Stimulated activated CD4-positive, alpha-beta T cell treated with anti-CD3 and anti-CD28 coated beads, Interleukin-1b, Interleukin-23, amount 100 ng/mL, for 48 hours (primary cell): ENCODE data around the gene SMIM35.
"Not testable (repeated sequence)": the region's sequence is repeated elsewhere in the genome, so short reads cannot be mapped to it uniquely, and the experiment has no call there.

ENCODE experiments used
- DNase-seq: peaks from one replicate; pipeline ENCODE4 v3.0.0-alpha.2; 2020

The SMIM35 gene

DNA sequence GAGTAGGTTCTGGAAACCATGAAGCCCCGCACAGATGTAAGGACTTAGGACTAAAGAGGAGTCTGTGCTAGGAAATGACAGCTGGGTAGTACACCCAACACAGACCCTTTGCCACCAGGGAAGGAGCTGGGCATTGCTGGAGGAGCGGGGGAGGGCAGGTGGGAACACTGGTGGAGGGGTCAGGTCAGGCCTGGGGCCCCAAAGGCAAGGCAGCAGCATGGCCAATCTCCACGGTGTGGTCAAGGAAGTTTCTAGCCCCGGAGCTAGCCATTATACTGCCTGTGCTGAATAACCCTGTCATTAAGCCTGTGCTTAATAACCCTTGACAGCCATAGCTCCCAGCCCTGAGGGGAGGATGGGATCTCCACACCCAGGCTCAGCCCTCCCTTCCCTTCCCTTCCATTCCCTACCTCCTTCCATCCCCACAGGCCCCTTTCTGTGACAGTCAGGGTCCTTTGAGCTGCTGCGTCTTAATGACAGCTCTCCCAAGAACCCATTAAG is 7.8 kb downstream of the SMIM35 start:
- DNase-seq = no peak

- no peak for DNase-seq
Observed at GRCh38 chr11:118076754-118077281, 9.9 kb downstream of the SMIM35 start, which contains the start of gene TMPRSS4. TSS of gene TMPRSS4 (plus strand) at chr11:118077078. CDS start at chr11:118077303, 225 bp downstream.

DNA sequence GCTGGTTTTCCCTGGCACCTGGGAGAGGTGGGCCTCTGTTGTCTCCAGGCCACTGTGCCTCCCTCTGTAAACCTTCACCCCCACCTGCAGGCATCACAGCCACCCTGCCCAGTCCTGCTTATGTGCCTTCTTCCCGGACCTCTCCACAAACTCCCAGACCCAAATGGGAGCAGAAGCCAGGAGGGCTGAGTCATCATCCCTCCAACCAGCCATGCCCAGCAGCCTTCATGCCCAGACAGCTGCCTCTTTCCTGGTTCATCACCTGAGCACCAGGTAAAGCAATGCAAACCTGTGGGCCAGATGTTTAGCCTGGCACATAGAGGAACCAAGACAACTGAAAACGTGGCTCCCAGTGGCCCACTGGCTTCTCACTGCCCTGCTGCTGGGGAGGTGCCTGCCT is 12.0 kb downstream of the SMIM35 start:
- no peak for DNase-seq

DNA sequence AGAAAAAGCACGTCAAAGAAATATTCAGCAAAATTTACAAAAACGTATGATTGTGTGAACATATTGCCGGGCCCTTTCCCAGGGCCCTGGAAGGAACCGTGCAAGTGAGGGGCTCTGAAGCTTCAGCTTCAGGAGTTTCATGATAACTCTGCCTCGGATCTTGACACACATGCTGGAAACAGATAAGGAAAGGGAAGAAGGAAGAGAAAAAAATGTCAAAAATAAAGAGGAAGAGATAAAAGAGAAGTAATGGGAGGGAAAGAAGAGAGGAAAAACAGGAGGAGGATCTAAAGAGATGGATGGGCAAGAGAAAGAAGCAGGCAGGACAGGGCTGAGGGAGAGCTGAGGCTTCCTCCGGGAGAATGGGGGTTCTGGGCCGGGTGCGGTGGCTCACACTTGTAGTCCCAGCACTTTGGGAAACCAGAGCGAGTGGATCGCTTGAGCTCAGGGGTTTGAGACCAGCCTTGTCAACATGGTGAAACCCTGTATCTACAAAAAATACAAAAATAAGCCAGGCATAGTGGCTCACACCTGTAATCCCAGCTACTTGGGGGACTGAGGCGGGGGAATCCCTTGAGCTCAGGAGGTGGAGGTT is 12.6 kb downstream of the SMIM35 start:
- no peak for DNase-seq

DNA sequence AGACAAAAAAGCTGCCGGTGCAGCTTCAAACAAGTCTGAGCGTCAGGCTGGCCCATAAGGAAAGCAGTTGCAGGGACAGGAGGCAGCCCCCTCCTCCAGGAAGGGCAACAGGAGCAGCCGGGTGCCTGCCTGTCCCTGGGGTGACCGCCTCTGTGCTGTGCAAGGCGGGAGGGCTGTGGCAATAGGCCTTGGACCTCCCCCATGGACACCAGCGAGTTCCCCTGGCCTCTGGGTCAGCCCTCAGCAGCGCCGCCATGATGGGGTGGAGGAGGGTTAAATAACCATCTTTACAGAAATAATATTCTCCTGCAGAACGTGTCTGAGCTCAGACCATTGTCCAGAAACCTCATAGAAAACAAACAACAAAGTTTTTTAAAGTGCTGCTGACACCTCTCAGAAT is 13.2 kb downstream of the SMIM35 start:
- no peak for DNase-seq

- DNase-seq = no peak
Observed at GRCh38 chr11:118071416-118072030, 15.2 kb downstream of the SMIM35 start.

DNA sequence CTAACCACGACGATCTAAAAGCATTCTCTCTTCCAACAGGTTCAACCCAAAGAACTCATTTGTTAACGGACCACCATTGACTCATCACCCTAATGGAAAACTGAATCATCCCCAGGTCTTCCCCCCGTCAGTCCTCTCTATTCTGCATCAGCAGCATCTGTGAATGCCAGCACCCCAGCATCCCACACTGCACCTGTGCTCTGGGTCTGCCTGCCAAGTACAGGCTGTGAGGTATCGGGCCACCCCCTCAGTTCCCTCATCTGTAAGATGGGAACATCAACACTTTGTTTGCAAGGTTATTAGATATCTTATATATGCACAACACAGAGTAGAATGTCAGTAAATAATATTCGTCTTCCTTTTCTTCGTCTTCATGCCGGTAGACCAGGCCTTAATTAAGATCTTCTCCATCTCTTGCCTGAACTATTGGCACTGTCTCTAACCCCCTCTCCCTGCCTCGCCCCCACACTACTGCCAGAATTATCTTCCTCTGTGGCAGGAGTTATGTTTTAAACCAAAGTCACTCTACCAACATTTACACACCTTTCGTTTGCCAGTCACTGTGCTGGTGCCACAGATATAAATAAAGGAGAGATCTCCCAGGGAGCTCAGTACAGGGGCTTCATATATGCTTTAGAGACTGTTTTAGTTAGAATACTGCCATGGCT is 17.7 kb downstream of the SMIM35 start:
- DNase-seq = no peak

- DNase-seq = no peak
Observed at GRCh38 chr11:118068206-118068944, 18.4 kb downstream of the SMIM35 start.

DNA sequence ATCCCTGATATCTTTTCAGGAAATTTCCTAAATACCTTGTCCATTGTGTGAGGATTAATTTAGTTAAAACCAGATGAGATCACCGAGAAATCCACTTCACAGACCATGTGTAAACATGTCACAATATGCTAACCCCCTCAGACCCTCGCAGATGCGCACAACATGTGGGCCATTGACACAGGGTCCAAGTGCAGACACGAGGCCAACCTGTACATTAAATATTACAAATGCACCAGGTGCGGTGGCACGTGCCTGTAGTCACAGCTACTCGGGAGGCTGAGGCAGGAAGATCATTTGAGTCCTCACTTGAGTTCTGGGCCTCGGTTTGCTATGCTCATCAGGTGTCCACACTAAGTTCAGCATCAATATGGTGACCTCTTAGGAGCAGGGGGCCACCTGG is 19.8 kb downstream of the SMIM35 start:
- DNase-seq = no peak

DNA sequence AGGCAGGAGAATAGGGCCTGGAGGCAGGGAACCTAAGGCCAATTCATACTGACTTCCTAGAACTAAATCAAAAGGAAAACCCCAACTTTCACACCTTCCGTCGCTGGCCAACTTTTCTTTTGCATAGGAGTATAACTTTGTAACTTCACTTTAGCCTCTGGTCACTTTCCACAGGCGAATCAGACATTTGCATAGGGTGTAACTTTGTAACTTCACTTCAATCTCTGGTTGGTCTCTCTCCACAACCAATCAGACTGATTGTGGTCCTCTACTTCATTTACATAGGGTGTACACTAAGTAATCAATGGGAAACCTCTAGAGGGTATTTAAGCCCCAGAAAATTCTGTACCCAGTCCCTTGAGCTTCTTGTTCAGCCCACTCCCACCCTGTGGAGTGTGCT is 21.4 kb downstream of the SMIM35 start:
- no peak for DNase-seq

- DNase-seq = no peak
Observed at GRCh38 chr11:118064956-118065355, 21.8 kb downstream of the SMIM35 start.

DNA sequence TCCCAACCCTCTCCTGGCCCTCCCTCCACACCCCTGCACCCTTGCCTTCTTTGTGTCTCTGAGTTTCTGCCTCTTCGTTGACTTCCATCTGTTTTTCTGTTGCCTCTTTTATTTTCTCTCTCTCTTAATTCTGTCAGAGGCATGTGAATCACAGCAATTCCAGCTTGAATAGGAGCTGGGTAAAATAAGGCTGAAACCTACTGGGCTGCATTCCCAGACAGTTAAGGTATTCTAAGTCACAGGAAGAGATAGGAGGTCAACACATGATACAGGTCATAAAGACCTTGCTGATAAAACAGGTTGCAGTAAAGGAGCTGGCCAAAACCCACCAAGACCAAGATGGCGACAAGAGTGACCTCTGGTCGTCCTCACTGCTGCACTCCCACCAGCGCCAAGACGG is 24.1 kb downstream of the SMIM35 start:
- DNase-seq = not testable (repeated sequence)

- not testable (repeated sequence) for DNase-seq
Observed at GRCh38 chr11:118062181-118062580, 24.6 kb downstream of the SMIM35 start.

DNA sequence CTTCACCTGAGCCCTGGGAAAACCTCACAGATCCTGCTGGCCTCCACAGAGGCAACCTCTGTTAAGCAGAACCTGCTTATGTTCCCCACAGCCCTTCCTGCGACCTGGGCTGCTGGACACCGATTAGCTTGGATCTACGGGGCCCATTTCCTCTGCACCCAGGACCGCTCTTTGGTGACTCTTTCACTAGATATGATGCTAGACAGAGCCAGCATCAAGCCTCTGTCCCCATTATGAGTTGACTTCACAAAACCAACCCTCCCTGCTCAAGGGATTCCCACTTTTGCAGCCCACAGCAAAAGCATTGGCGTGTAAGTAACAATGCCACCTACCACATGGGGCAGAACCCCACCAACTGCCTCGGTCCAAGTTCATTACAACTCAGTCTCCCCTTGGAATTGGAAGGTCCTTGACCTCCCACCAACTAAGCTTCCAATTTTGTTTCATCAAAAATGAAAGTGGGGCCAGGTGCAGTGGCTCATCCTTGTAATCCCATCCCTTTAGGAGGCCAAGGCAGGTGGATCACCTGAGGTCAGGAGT is 25.1 kb downstream of the SMIM35 start:
- DNase-seq = no peak

- DNase-seq = no peak
Observed at GRCh38 chr11:118060869-118061268, 25.9 kb downstream of the SMIM35 start.

DNA sequence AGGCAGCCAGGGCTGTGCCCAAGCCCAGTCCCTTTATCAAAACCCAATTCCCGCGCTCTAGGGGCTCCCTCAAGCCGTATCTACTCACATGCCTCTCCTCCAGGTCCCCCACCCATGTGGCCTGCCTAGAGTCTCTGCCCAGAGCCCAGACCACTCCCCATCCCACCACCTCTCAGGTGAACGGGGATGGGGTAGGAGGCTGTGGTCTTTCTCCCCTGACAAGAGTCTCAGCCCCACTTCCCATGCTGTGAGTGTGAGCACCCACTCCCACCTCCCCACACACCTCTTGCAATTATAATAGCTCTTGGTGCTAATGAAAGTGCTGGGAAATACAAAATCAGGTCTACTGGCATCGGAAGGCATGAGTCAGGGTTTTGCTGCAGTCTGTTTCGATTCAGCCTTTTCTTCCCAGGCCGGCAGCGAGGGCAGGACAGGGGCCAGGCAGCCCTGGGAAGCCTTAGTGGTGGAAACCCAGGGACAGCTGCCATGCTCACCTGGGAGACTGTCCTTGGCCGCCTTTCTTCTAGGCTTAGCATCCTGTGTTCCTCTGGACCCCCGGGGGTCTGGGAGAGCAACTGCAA is 26.6 kb downstream of the SMIM35 start:
- no peak for DNase-seq

GRCh38 chr11:118059246-118059940 is 27.4 kb downstream of the SMIM35 start:
- no peak for DNase-seq

DNA sequence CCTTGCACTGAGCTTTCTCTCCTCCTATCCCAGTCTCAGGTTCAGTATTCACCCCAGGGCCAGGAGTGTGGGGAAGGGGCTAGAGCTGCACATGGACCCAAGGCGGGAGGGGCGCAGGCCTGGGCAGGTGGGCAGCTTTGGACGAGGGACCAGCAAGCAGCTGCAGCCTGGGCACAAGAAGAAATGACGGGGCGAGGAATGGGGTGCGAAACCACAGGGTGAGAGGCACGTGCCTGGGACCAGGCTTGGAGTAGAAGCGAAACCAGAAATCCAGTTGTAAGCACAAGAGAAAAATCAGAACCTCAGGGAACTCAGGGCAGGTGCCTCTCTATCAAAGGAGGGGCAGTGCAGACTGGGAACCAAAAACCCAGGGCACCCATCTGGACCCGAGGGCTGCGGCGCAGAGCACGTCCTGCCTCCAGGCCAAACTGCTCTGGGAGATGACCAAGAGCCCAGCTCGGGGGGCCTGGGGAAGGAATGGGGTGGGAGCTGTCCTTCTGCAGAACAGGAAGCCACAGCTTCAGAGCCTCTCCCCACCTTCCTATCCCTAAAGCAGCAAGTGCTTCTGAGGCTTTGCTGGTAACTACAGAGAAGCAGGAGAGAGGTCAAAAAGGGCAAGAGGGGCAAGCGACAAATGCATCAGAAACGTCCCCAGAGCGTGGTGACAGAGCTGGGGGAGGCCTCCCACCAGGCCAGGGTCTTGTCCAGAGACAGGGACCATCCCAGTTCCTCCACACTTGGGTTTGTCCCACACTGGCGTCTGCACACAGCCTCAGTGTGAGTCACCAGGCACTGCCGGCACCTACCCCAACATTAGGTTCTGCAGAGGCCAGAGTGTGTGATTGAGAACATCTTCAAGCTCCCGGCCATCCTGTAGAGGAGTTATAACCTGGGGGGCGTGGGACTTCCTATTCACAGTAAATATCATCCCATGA is 28.2 kb downstream of the SMIM35 start:
- DNase-seq = no peak

- DNase-seq = no peak
Observed at GRCh38 chr11:118057251-118058145, 29.3 kb downstream of the SMIM35 start.

GRCh38 chr11:118056806-118057205 is 30.0 kb downstream of the SMIM35 start:
- DNase-seq = no peak
